ENCODE measurements around the gene LPCAT1. TPM values are rescaled to one million over a fixed set of nuclear protein-coding genes. Genes with fewer than 3 reads are reported as not detected.

The LPCAT1 gene
- polyA plus RNA-seq, 1 donor from 2014 or later: 76.4 TPM

DNA sequence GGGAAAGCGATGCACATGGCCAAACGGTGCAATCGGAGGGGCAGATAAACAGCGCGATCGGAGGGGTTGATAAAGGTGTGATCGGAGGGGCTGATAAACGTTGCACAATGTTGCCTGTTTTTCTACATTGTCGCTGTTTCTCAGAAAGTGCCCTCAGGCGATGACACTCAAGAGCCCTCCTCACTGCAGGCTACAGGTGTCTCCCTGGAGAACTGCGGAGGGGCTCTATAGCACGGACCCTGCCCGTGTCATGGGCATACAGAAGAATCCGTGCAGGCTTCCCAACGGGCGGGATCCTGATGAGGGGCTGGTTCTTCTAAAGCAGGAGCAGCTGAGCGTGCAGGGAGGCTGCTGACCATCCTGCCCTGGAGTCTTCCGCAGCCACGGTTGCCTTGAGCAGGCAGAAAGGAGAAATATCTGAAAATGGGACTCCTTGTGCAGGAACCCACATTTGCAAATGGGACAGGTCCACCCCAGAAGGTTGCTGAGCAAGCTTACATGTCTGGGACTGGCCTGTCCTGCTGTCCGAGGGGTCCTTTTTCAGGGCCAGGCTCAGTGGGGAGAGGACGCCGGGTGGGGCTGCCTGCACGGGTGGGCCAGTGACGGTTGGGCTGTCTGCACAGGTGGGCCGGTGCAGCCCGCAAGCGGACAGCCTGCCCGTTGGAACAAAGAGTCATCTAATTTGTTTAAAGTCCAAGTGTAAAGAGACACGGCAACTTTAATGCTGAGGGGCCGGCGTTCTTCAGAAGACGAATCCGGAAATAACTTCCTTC is 25.1 kb upstream of the LPCAT1 start:
- no peaks in the 10 kb centered on the region for H3K27me3 Mint-ChIP-seq
- no peaks in the 10 kb centered on the region for H3K36me3 Mint-ChIP-seq
- H3K4me3 Mint-ChIP-seq: no peak overlapping the region
- H3K27ac Mint-ChIP-seq: no peak overlapping the region
- peaks cover 4 to 11% (median 8%) of the 10 kb centered on the region in 3 donors for H3K4me1 Mint-ChIP-seq
- H3K9me3 Mint-ChIP-seq: peaks cover 0 to 4% (median 3%) of the 10 kb centered on the region in 3 donors

- peaks cover 0 to 4% (median 3%) of the 10 kb centered on the region in 3 donors for H3K9me3 Mint-ChIP-seq
- no peak overlapping the region for H3K27ac Mint-ChIP-seq
- H3K4me3 Mint-ChIP-seq: no peak overlapping the region
- no peaks in the 10 kb centered on the region for H3K36me3 Mint-ChIP-seq
- no peaks in the 10 kb centered on the region for H3K27me3 Mint-ChIP-seq
- peaks cover 4 to 11% (median 8%) of the 10 kb centered on the region in 3 donors for H3K4me1 Mint-ChIP-seq
Measured at GRCh38 chr5:1547655-1548054, 23.9 kb upstream of the LPCAT1 start.

DNA sequence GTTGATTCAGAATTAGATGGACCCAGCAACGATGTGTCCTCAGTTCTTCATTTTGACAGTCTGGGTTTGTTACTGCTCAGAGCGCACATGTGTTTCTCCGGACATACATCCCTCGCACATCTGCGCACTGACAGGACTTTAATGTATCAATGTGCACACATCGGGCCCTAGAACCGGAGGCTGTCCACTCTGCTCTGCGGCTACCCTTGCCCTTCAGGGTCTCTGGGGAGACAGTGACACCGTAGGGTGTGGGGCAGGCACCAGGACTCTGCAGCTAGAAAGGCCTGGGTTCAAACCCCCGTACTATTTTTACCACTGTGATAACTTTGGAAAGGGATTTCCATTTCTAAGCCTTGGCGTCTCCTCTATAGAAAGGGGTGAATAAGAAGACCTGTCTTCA is 23.5 kb upstream of the LPCAT1 start:
- Mint-ChIP-seq H3K27me3 (no peaks in the 10 kb centered on the region), H3K9me3 (peaks cover 0 to 4% (median 3%) of the 10 kb centered on the region in 3 donors), H3K4me1 (peaks cover 4 to 11% (median 8%) of the 10 kb centered on the region in 3 donors), H3K36me3 (no peaks in the 10 kb centered on the region), H3K4me3 (no peak overlapping the region), H3K27ac (no peak overlapping the region)

DNA sequence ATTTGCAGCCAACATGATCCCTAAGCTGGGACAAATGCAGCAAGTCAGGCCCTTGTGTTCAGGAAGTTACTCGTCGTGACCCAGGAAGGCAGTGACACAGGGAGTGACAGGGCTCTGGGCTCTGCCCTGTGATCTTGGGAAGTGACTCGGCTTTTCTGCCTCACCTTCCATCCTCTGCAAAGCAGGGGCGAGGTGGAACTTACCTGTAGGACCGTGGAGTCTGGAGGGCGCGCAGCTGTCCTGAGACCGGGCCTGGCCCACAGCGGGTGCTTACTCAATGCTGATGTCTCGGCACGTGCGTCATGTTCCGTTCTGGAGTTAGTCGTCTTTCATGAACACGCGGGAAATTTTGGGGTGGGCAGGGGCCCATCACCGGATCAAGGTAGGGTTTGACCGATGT is 22.8 kb upstream of the LPCAT1 start:
- no peaks in the 10 kb centered on the region for H3K36me3 Mint-ChIP-seq
- H3K9me3 Mint-ChIP-seq: peaks cover 0 to 4% (median 3%) of the 10 kb centered on the region in 3 donors
- H3K27ac Mint-ChIP-seq: no peak overlapping the region
- H3K27me3 Mint-ChIP-seq: no peaks in the 10 kb centered on the region
- peaks cover 9 to 16% (median 10%) of the 10 kb centered on the region in 3 donors for H3K4me1 Mint-ChIP-seq
- no peak overlapping the region for H3K4me3 Mint-ChIP-seq

DNA sequence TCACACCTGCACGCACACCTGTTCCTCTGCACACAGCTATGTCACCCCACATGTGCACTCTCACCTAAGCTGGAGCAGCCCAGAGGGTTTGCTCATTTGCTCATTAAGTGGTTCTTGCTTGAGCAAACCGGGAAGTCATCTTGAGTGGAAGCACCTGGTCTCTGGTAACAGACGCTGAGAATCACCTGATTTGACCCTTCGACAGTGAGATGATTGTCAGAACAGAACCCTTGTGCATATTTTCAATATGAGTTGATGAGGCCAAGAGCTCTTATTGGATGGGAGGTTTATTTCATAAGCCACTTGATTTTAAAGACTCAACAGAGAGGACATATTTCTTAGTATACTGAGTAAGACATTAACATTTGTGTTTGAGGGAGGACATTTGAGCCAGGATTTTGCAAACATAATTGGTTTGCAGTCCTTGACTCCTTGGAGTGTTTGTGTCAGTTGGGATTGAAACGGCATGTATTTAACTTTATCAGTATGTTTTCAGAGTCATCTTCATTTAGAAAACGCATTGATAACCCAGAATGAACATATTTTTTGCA is 22.1 kb upstream of the LPCAT1 start:
- Mint-ChIP-seq H3K36me3 (no peaks in the 10 kb centered on the region), H3K27ac (peak overlapping the region in 2 of 3 donors; percentile 2 to 95), H3K27me3 (no peaks in the 10 kb centered on the region), H3K9me3 (peaks cover 0 to 4% (median 3%) of the 10 kb centered on the region in 3 donors), H3K4me3 (peak overlapping the region in 2 of 4 donors; percentile 6 to 53), H3K4me1 (peaks cover 9 to 17% (median 10%) of the 10 kb centered on the region in 3 donors)

GRCh38 chr5:1545126-1545804 is 21.5 kb upstream of the LPCAT1 start:
- Mint-ChIP-seq H3K4me1 (peaks cover 9 to 17% (median 10%) of the 10 kb centered on the region in 3 donors), H3K27ac (peak overlapping the region in 2 of 3 donors; percentile 2 to 95)

GRCh38 chr5:1544294-1544961 is 20.7 kb upstream of the LPCAT1 start:
- H3K4me1 Mint-ChIP-seq: peaks cover 9 to 17% (median 10%) of the 10 kb centered on the region in 3 donors

More at GRCh38 chr5:1545126-1545804, 21.5 kb upstream of the LPCAT1 start:
- Mint-ChIP-seq H3K9me3 (peaks cover 0 to 4% (median 3%) of the 10 kb centered on the region in 3 donors), H3K36me3 (no peaks in the 10 kb centered on the region), H3K4me3 (peak overlapping the region in 2 of 4 donors; percentile 6 to 53), H3K27me3 (no peaks in the 10 kb centered on the region)

GRCh38 chr5:1543398-1544293 is 19.9 kb upstream of the LPCAT1 start:
- Mint-ChIP-seq H3K36me3 (no peaks in the 10 kb centered on the region), H3K4me1 (peaks cover 9 to 17% (median 10%) of the 10 kb centered on the region in 3 donors), H3K4me3 (no peak overlapping the region), H3K27me3 (no peaks in the 10 kb centered on the region), H3K27ac (no peak overlapping the region), H3K9me3 (peaks cover 0 to 4% (median 3%) of the 10 kb centered on the region in 3 donors)

More at GRCh38 chr5:1544294-1544961, 20.7 kb upstream of the LPCAT1 start:
- Mint-ChIP-seq H3K27ac (no peak overlapping the region), H3K4me3 (no peak overlapping the region), H3K36me3 (no peaks in the 10 kb centered on the region), H3K9me3 (peaks cover 0 to 4% (median 3%) of the 10 kb centered on the region in 3 donors), H3K27me3 (no peaks in the 10 kb centered on the region)

- no peak overlapping the region for H3K27ac Mint-ChIP-seq
Measured at GRCh38 chr5:1542781-1543180, 19.0 kb upstream of the LPCAT1 start.

GRCh38 chr5:1541702-1542400 is 18.1 kb upstream of the LPCAT1 start:
- Mint-ChIP-seq H3K4me3 (no peak overlapping the region), H3K9me3 (peaks cover 0 to 4% (median 3%) of the 10 kb centered on the region in 3 donors), H3K27ac (peak overlapping the region in 2 of 3 donors; percentile 9 to 92), H3K27me3 (no peaks in the 10 kb centered on the region), H3K36me3 (no peaks in the 10 kb centered on the region), H3K4me1 (peaks cover 8 to 22% (median 12%) of the 10 kb centered on the region in 3 donors)

More at GRCh38 chr5:1542781-1543180, 19.0 kb upstream of the LPCAT1 start:
- peaks cover 0 to 4% (median 3%) of the 10 kb centered on the region in 3 donors for H3K9me3 Mint-ChIP-seq
- no peaks in the 10 kb centered on the region for H3K36me3 Mint-ChIP-seq
- H3K27me3 Mint-ChIP-seq: no peaks in the 10 kb centered on the region
- H3K4me1 Mint-ChIP-seq: peaks cover 8 to 17% (median 9%) of the 10 kb centered on the region in 3 donors
- no peak overlapping the region for H3K4me3 Mint-ChIP-seq

DNA sequence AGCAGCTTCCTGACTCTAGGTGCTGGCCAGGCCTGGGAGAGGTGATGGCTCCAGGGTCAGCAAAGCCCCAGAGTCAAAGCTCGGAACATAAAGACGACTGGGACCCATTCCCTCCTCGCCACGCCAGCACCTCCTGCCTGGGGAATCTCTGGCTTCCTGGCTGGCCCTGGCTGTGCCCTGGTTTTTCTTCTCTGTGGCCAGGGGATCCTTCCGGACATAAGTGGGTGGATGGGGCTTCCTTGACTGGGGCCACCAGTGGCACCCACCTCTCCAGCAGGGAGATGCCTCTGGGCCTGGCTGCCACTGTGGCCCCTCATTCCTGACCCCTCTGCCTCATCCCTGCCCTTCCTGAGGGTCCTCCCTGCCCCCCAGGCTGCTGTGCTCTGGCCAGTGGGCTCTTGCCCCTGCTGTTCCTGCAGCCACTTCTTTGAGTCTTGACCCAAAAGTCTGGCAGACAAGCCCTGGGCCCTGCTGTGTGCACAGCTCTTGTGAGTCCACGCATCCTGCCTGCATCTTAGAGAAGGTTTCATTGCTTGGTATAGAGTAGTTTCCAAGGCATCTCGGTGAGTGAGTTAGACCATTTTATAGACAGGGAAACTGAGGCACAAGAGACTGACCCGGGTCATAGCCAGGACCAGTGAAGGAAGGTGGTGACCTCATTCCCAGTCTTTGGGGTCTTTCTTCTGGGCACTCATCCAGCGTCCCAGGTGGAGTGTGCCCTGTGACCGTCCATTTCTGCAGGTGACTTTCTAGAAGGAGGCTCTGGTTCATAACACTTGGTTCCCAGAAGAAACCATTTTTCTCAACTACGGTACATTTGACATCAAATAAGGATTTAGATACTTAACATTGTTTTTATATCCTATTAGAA is 17.3 kb upstream of the LPCAT1 start:
- Mint-ChIP-seq H3K27ac (peak overlapping the region in 1 of 3 donors; percentile 92), H3K4me3 (no peak overlapping the region)

GRCh38 chr5:1540166-1540565 is 16.4 kb upstream of the LPCAT1 start:
- Mint-ChIP-seq H3K27me3 (no peaks in the 10 kb centered on the region), H3K36me3 (no peaks in the 10 kb centered on the region), H3K27ac (no peak overlapping the region)

More for the DNA sequence above, 17.3 kb upstream of the LPCAT1 start:
- Mint-ChIP-seq H3K4me1 (peaks cover 15 to 27% (median 20%) of the 10 kb centered on the region in 3 donors), H3K9me3 (peaks cover 0 to 4% (median 3%) of the 10 kb centered on the region in 3 donors), H3K36me3 (no peaks in the 10 kb centered on the region), H3K27me3 (no peaks in the 10 kb centered on the region)

More at GRCh38 chr5:1540166-1540565, 16.4 kb upstream of the LPCAT1 start:
- Mint-ChIP-seq H3K4me1 (peaks cover 16 to 26% (median 23%) of the 10 kb centered on the region in 3 donors), H3K9me3 (peaks cover 0 to under 1% (median 0%) of the 10 kb centered on the region in 3 donors), H3K4me3 (peak overlapping the region in 1 of 4 donors; percentile 1)

All from IgD-negative memory B cell (primary cell).